ENCODE measurements around the gene ZNF480. TPM values are rescaled to one million over a fixed set of nuclear protein-coding genes. Genes with fewer than 3 reads are reported as not detected.

Gene ZNF480
- polyA plus RNA-seq, 2 of the 4 experiments (the other 2 are of a cell fraction) = 14.1 to 63.6 TPM

DNA sequence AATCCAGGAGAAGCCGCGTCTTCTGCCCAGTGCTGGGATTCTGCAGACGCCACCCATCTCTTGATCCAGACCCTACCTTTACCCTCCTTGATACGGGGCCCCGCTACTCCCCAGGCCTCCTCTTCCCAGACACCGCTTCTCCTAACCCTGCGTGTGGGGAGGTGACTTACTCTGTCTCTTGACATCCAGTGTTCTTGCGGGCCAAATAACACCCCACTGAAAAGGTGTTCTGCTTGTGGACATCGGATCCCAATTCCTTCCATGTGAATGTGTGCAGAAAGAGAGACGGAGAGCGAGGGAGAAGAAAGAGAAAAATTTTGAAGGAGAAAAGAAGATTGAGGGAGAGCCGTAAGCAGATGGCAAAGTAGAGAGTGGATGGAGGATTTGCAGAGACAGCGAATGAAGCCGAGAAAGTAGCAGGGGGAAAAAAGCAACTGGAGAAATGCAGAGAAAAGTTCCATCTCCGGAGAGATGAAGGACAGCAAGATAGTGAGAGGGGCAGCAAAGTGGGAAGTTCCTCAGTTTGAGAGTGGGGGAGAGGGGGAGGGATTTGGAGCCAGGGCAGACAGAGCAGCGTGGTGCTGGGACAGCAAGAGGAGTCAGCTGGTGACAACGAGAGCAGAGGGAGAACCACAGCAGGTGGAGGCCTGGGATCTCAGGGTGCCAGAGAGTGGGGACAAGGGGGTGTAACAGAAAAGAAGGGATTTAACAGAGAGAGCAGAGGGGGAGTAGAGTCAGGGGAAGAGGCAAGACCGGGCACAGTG lies 814 bp downstream of the ZNF480 start:
- DNase-seq (ENCODE audit: low read depth in 1 of 2, low spot score in 1 of 2) = no peak
- H3K4me2 ChIP-seq = peak overlapping the region; percentile 65
- peaks cover 82% of the 10 kb centered on the region for H3K9me3 ChIP-seq
- H3K4me1 ChIP-seq = no peaks in the 10 kb centered on the region
- no peak for TF ChIP-seq NFE2L2 (conservative IDR thresholded peaks at IDR 0.05; ENCODE audit: low read length)
- TF ChIP-seq TP53 (CRISPR knock-in tag; IDR thresholded peaks at IDR 0.05) = 0 out of 2 replicates have a peak, but pooled peaks have one; percentile 16
- TF ChIP-seq HOXB5 (CRISPR knock-in tag; IDR thresholded peaks at IDR 0.05) = no peak
- TF ChIP-seq JUNB (IDR thresholded peaks at IDR 0.05) = no peak
- TF ChIP-seq, protein P1, sequence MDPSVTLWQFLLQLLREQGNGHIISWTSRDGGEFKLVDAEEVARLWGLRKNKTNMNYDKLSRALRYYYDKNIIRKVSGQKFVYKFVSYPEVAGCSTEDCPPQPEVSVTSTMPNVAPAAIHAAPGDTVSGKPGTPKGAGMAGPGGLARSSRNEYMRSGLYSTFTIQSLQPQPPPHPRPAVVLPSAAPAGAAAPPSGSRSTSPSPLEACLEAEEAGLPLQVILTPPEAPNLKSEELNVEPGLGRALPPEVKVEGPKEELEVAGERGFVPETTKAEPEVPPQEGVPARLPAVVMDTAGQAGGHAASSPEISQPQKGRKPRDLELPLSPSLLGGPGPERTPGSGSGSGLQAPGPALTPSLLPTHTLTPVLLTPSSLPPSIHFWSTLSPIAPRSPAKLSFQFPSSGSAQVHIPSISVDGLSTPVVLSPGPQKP (IDR thresholded peaks at IDR 0.05; ENCODE audit: low read depth, low read length) = no peak
- ChIA-PET CTCF (no interaction called here), POLR2A (no interaction called here)
- H3K27ac ChIP-seq = peak overlapping the region; percentile 78 to 95
- H3K4me3 ChIP-seq = peak overlapping the region; percentile 71
- 64% methylated on average over 18 of the region's 18 CpGs for WGBS (ENCODE audit: missing lambda C conversion rate)
- ATAC-seq = no peak; a peak in 1 of 6 replicates
- no peak for FAIRE-seq

GRCh38 chr19:52307275-52307674 lies 10.3 kb downstream of the ZNF480 start:
- ATAC-seq (peak in 1 of 2 experiments; percentile 32; a peak in 1 of 6 replicates), FAIRE-seq (no peak)

DNA sequence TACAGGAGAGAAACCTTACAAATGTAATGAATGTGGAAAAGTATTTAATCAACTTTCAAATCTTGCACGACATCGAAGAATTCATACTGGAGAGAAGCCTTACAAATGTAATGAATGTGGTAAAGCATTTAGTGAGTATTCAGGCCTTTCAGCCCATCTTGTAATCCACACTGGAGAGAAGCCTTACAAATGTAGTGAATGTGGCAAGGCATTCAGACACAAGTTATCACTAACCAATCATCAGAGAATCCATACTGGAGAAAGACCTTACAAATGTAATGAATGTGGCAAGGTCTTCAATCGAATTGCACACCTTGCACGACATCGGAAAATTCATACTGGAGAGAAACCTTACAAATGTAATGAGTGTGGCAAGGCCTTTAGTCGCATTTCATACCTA lies 25.5 kb downstream of the ZNF480 start:
- CTCF ChIA-PET = no interaction called here

More at GRCh38 chr19:52307275-52307674, 10.3 kb downstream of the ZNF480 start:
- TF ChIP-seq CBX2 (IDR thresholded peaks at IDR 0.05; ENCODE audit: borderline replicate concordance, low read depth) = no peak
- 0 out of 2 replicates have a peak, but pooled peaks have one; percentile 15 for TF ChIP-seq GATA3 (IDR thresholded peaks at IDR 0.05; ENCODE audit: borderline replicate concordance)
- H3K4me2 ChIP-seq = no peak overlapping the region
- CTCF ChIA-PET = no interaction called here
- 88% methylated on average over 10 of the region's 10 CpGs for WGBS (ENCODE audit: missing lambda C conversion rate)
- no peaks in the 10 kb centered on the region for H3K4me1 ChIP-seq
- H3K4me3 ChIP-seq = no peak overlapping the region
- peak in 1 of 2 experiments; percentile 72 for DNase-seq (ENCODE audit: low read depth in 1 of 2, low spot score in 1 of 2)
- POLR2A ChIA-PET = no interaction called here
- peaks cover 90% of the 10 kb centered on the region for H3K9me3 ChIP-seq
- no peak overlapping the region for H3K27ac ChIP-seq

GRCh38 chr19:52331757-52332156 lies 34.8 kb downstream of the ZNF480 start:
- Histone ChIP-seq H3K4me1 (no peaks in the 10 kb centered on the region), H3K9me3 (peaks cover 90% of the 10 kb centered on the region), H3K4me3 (no peak overlapping the region), H3K4me2 (no peak overlapping the region), H3K27ac (no peak overlapping the region)
- CTCF ChIA-PET = no interaction called here
- TF ChIP-seq POLR2A (IDR thresholded peaks at IDR 0.05; ENCODE audit: low read length) = no peak
- ATAC-seq (no peak), FAIRE-seq (no peak), DNase-seq (ENCODE audit: low read depth in 1 of 2, low spot score in 1 of 2) (no peak)
- 12% methylated on average over 10 of the region's 10 CpGs for WGBS (ENCODE audit: missing lambda C conversion rate)
- POLR2A ChIA-PET = no interaction called here

More for the DNA sequence above, 25.5 kb downstream of the ZNF480 start:
- peak; percentile 65 for FAIRE-seq
- POLR2A ChIA-PET = no interaction called here
- no peak for ATAC-seq
- Histone ChIP-seq H3K4me1 (no peaks in the 10 kb centered on the region), H3K4me2 (no peak overlapping the region), H3K4me3 (0 out of 3 replicates have a peak overlapping the region, but pooled peaks have one; percentile 12), H3K9me3 (peaks cover 100% of the 10 kb centered on the region), H3K27ac (no peak overlapping the region)
- 98% methylated on average over 6 of the region's 6 CpGs for WGBS (ENCODE audit: missing lambda C conversion rate)
- no peak for DNase-seq (ENCODE audit: low read depth in 1 of 2, low spot score in 1 of 2)
- TF ChIP-seq GATA3 (IDR thresholded peaks at IDR 0.05; ENCODE audit: borderline replicate concordance) (peak; percentile 28; the same call in 1 of the 2 replicates), HEYL (CRISPR knock-in tag; IDR thresholded peaks at IDR 0.05) (no peak)

- Histone ChIP-seq H3K9me3 (peaks cover 78% of the 10 kb centered on the region), H3K27ac (no peak overlapping the region), H3K4me1 (no peaks in the 10 kb centered on the region), H3K4me3 (no peak overlapping the region; the same call in 2 of the 3 replicates), H3K4me2 (no peak overlapping the region)
- 56% methylated on average over 9 of the region's 9 CpGs for WGBS (ENCODE audit: missing lambda C conversion rate)
- POLR2A ChIA-PET = no interaction called here
- FAIRE-seq (no peak), ATAC-seq (no peak), DNase-seq (ENCODE audit: low read depth in 1 of 2, low spot score in 1 of 2) (no peak)
- CTCF ChIA-PET = interaction anchor here (0.8 kb wide), 1 partner anchor 9 kb away, joined by 4 read pairs; no protein-coding TSS in a partner anchor
- TF ChIP-seq GATA3 (IDR thresholded peaks at IDR 0.05; ENCODE audit: borderline replicate concordance) (no peak), REST (IDR thresholded peaks at IDR 0.05) (no peak), ZNF302 (CRISPR knock-in tag; IDR thresholded peaks at IDR 0.05) (no peak), BHLHE40 (IDR thresholded peaks at IDR 0.05; ENCODE audit: low read depth, low read length) (no peak), ATOH8 (CRISPR knock-in tag; IDR thresholded peaks at IDR 0.05; ENCODE audit: low read depth) (no peak), CBX2 (IDR thresholded peaks at IDR 0.05; ENCODE audit: borderline replicate concordance, low read depth) (no peak), MAX (IDR thresholded peaks at IDR 0.05) (no peak), PBX3 (IDR thresholded peaks at IDR 0.05) (no peak), SMC3 (IDR thresholded peaks at IDR 0.05) (no peak)
Measured at GRCh38 chr19:52335768-52336116, 38.8 kb downstream of the ZNF480 start.
